ENCODE results near the gene SORCS2. TPM values are rescaled to one million over a fixed set of nuclear protein-coding genes. Genes with fewer than 3 reads are reported as not detected.

Gene SORCS2
- total and polyA plus RNA-seq, 2 of the 8 experiments (the other 6 are each of a cell fraction or from before 2014, with no cell fraction given), result 0.36 to 1.8 TPM

- TF ChIP-seq CHD7 (IDR thresholded peaks at IDR 0.05; ENCODE audit: insufficient replicate concordance, low read length) (no peak), POU5F1 (IDR thresholded peaks at IDR 0.05; ENCODE audit: low read depth, low read length) (no peak), EGR1 (IDR thresholded peaks at IDR 0.05; ENCODE audit: borderline replicate concordance, low read depth, low read length) (no peak), BRCA1 (IDR thresholded peaks at IDR 0.05; ENCODE audit: low read depth, low read length) (no peak), RFX5 (IDR thresholded peaks at IDR 0.05; ENCODE audit: borderline replicate concordance, low read depth, low read length) (no peak), RNF2 (IDR thresholded peaks at IDR 0.05; ENCODE audit: borderline replicate concordance, low read depth, low read length, missing control alignments, poor library complexity, severe bottlenecking) (no peak), GTF2F1 (IDR thresholded peaks at IDR 0.05; ENCODE audit: borderline replicate concordance, low read depth, low read length) (no peak), HDAC2 (IDR thresholded peaks at IDR 0.05; ENCODE audit: borderline replicate concordance in 1 of 2, low read depth in 2 of 2, low read length in 2 of 2) (no peak), CHD2 (IDR thresholded peaks at IDR 0.05; ENCODE audit: low read length) (no peak), POLR2AphosphoS5 (IDR thresholded peaks at IDR 0.05; ENCODE audit: low read depth, low read length) (no peak), NANOG (IDR thresholded peaks at IDR 0.05; ENCODE audit: insufficient read depth, low read depth, low read length, poor library complexity, severe bottlenecking) (no peak)
These were observed 292.8 kb downstream of the SORCS2 start (continued) for GRCh38 chr4:7485096-7485495.
